SH-SY5Y (cell line): ENCODE measurements around the gene CLEC2L.

Source experiments
- GATA2 ChIP-seq: IDR thresholded peaks from 2 replicates; pipeline ENCODE4 v1.6.1; 2011; ENCODE audit warnings: mild to moderate bottlenecking, low read depth, low read length
- GATA3 ChIP-seq: IDR thresholded peaks from 2 replicates; pipeline ENCODE4 v1.6.1; 2011; ENCODE audit warnings: low read depth, mild to moderate bottlenecking, low read length, moderate library complexity

DNA sequence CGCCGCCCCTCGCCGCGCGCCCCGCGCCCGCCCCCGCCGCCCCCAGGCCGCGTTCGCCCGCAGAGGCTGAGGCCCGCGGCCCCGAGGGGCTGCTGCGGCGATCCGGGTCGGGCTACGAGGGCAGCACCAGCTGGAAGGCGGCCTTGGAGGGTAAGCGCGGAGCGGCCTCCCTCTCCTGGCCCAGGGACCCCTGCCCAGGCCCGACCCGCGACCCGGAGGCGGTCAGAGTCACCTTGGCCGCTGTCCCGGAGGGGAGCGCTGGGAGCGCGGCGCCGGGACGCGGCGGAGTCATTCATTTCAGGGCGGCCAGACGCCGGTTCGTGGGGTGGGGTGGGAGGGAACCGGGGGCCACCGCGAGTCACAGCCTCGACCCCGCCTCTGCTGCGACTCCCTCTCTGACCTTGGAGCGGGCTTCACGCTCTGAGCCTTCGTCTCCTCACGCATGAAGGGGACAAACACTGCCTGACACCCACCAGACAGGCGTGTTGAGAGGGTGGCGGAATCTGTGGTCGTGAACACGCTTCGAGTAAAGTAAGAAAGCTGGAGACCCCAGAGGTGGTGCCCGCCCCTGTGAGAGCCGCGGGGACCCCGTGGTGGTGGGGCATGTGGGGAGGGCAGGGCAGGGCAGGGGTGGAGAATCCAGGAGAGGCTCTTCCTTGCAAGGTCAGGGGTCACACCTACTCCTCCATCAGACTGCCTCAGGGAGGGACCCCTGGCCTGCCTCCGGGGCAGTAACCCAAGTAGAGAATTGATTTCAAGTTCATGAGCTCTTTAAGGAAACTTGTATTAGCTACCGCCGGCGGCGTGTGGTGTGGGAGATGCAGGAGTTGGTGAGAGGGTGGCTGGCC, 707 bp downstream of the CLEC2L start:
- TF ChIP-seq GATA2 (no peak), GATA3 (no peak)
